Ectodermal cell (in vitro differentiated cells): ENCODE results near the gene SLCO3A1.
"Not testable (repeated sequence)": the region's sequence is repeated elsewhere in the genome, so short reads cannot be mapped to it uniquely, and the experiment has no call there.

Source experiments
- H3K27ac ChIP-seq: 2 replicates; pipeline ENCODE4 v1.7.0; 2013; ENCODE audit warnings: mild to moderate bottlenecking, low read depth, low read length; ENCODE audit not compliant: insufficient read depth, poor library complexity, severe bottlenecking
- H3K27me3 ChIP-seq: 2 replicates; pipeline ENCODE4 v1.7.0; 2013; ENCODE audit warnings: mild to moderate bottlenecking, low read length; ENCODE audit not compliant: insufficient read depth, control insufficient read depth, poor library complexity, severe bottlenecking
- H3K36me3 ChIP-seq: one replicate; pipeline ENCODE4 v1.7.0; 2013; ENCODE audit warnings: low read length; ENCODE audit not compliant: control insufficient read depth, insufficient read depth
- H3K4me1 ChIP-seq: one replicate; pipeline ENCODE4 v1.7.0; 2013; ENCODE audit warnings: low read length; ENCODE audit not compliant: control insufficient read depth, insufficient read depth
- H3K4me3 ChIP-seq: 2 replicates; pipeline ENCODE4 v1.7.0; 2013; ENCODE audit warnings: low read depth, low read length, control low read depth; ENCODE audit not compliant: insufficient read depth
- H3K9me3 ChIP-seq: 2 replicates; pipeline ENCODE4 v1.7.0; 2013; ENCODE audit warnings: mild to moderate bottlenecking, low read length, moderate library complexity; ENCODE audit not compliant: control insufficient read depth
- WGBS, 2 experiments: methylation state at CpG; one replicate each; pipeline ENCODE4 v1.1.7; 2013; ENCODE audit warnings: missing lambda C conversion rate in 2 of 2; 5-methylcytosine and 5-hydroxymethylcytosine counted together

The SLCO3A1 gene

GRCh38 chr15:92200891-92201290 is 347.4 kb downstream of the SLCO3A1 start:
- Histone ChIP-seq H3K4me3 (no peak overlapping the region), H3K36me3 (no peaks in the 10 kb centered on the region), H3K27me3 (no peaks in the 10 kb centered on the region), H3K9me3 (no peaks in the 10 kb centered on the region), H3K27ac (no peak overlapping the region), H3K4me1 (peaks cover 14% of the 10 kb centered on the region)
- WGBS, 2 experiments = 87% methylated on average over 2 of the region's 2 CpGs

GRCh38 chr15:92205255-92205739 is 351.8 kb downstream of the SLCO3A1 start:
- no peak overlapping the region for H3K4me3 ChIP-seq
- H3K4me1 ChIP-seq = peaks cover 6% of the 10 kb centered on the region
- no peak overlapping the region for H3K27ac ChIP-seq
- no peaks in the 10 kb centered on the region for H3K27me3 ChIP-seq
- WGBS, 2 experiments = 43 to 59% methylated on average over 2 of the region's 2 CpGs
- H3K9me3 ChIP-seq = no peaks in the 10 kb centered on the region
- H3K36me3 ChIP-seq = no peaks in the 10 kb centered on the region

- WGBS, 2 experiments = 94 to 95% methylated on average over 6 of the region's 6 CpGs
- not testable (repeated sequence) for H3K27ac ChIP-seq, H3K36me3 ChIP-seq, H3K4me3 ChIP-seq, H3K4me1 ChIP-seq, H3K27me3 ChIP-seq, H3K9me3 ChIP-seq
Observed at GRCh38 chr15:92207601-92208000, 354.1 kb downstream of the SLCO3A1 start.
